Measurements from ENCODE around the gene TAF10. TPM values are rescaled to one million over a fixed set of nuclear protein-coding genes. Genes with fewer than 3 reads are reported as not detected.
A peak's percentile ranks its signal among the peaks of the same experiment; 100 is the strongest.

Gene TAF10
- polyA plus RNA-seq, 6 donors from 2014 or later: 203 to 344 (median 273) TPM

- peaks cover 24% of the 10 kb centered on the region in 2 donors for H3K36me3 Mint-ChIP-seq
- H3K4me1 Mint-ChIP-seq: no peaks in the 10 kb centered on the region
- peaks cover 0 to 30% (median 22%) of the 10 kb centered on the region in 7 donors for H3K9me3 Mint-ChIP-seq
- DNase-seq (no peak), ATAC-seq (ENCODE audit: low read depth in 2 of 2) (no peak)
- no peaks in the 10 kb centered on the region for H3K27me3 Mint-ChIP-seq
- H3K27ac Mint-ChIP-seq: no peak overlapping the region
- H3K4me3 Mint-ChIP-seq: no peak overlapping the region
Observed at GRCh38 chr11:6586434-6587359, 25.3 kb downstream of the TAF10 start.

DNA sequence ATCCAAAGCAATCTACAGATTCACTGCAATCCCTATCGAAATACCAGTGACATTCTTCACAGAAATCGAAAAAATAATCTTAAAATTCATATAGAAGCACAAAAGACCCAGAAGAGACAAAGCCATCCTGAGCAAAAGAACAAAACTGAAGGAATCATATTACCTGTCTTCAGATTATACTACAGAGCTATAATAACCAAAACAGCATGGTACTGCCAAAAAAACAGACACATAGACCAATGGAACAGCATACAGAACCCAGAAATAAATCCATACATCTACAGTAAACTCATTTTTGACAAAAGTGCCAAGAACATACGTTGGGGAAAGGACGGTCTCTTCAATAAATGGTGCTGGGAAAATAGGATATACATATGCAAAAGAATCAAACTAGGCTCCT lies 27.5 kb downstream of the TAF10 start:
- Mint-ChIP-seq H3K27me3 (no peaks in the 10 kb centered on the region), H3K9me3 (peaks cover 0 to 34% (median 22%) of the 10 kb centered on the region in 7 donors), H3K4me3 (no peak overlapping the region), H3K27ac (no peak overlapping the region), H3K36me3 (peaks cover 21 to 24% of the 10 kb centered on the region in 2 donors), H3K4me1 (no peaks in the 10 kb centered on the region)
- no peak for ATAC-seq (ENCODE audit: low read depth in 2 of 2)
- no peak for DNase-seq

DNA sequence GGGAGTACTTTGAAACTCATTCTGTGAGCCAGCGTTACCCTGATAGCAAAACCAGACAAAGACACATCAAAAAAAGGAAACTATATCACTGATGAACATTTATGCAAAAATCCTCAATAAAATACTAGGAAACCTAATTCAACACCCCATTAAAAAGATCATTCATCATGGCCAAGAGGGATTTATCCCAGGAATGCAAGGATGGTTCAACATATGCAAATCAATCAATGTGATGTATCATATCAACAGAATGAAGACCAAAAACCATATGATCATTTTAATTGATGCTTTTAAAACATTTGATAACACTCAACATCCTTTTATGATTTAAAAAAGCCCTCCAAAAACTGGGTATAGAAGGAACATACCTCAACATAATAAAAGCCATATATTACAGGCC lies 28.4 kb downstream of the TAF10 start:
- H3K27ac Mint-ChIP-seq: no peak overlapping the region
- H3K36me3 Mint-ChIP-seq: peaks cover 21 to 24% of the 10 kb centered on the region in 2 donors
- no peaks in the 10 kb centered on the region for H3K27me3 Mint-ChIP-seq
- ATAC-seq (ENCODE audit: low read depth in 2 of 2) (no peak), DNase-seq (no peak)
- H3K4me1 Mint-ChIP-seq: no peaks in the 10 kb centered on the region
- H3K9me3 Mint-ChIP-seq: peaks cover 0 to 34% (median 22%) of the 10 kb centered on the region in 7 donors
- H3K4me3 Mint-ChIP-seq: no peak overlapping the region

DNA sequence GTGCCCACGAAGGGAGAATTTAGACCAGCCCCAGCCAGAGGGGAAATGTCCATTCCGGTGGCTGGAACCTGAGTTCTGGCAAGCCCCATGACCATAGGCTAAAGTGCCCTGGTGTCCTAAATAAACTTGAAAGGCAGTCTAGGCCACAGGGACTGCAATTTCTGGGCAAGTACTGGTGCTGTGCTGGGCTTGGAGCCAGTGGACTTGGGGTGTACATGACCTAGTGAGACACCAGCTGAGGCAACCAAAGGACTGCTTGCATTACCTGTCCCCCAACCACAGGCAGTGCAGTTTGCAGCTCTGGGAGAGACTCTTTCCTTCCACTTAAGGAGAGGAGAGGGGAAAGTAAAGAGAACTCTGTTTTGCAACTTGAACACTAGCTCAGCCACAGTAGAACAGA lies 32.3 kb downstream of the TAF10 start:
- Mint-ChIP-seq H3K27ac (peak overlapping the region in 1 of 6 donors; percentile 32), H3K9me3 (peaks cover 0 to 30% (median 20%) of the 10 kb centered on the region in 7 donors), H3K27me3 (no peaks in the 10 kb centered on the region), H3K4me3 (no peak overlapping the region), H3K4me1 (peaks cover 4 to 8% (median 5%) of the 10 kb centered on the region in 3 donors), H3K36me3 (peaks cover 18 to 20% of the 10 kb centered on the region in 2 donors)
- DNase-seq: no peak
- ATAC-seq (ENCODE audit: low read depth in 2 of 2): no peak

DNA sequence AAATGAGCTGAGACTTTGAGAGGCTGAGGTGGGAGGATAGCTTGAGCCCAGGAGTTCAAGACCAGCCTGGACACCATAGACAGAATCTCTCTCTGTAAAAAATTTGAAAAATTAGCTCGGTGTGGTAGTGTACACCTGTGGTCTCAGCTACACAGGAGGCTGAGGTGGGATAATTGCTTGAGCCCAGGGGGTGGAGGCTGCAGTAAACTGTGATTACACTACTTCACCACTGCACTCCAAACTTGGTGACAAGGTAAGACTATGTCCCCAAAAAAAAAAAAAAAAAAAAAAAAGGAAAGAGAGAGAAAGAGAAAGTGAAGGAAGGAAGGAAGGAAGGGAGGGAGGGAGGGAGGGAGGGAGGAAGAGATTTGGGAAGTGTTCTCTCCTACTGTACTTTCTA lies 33.9 kb downstream of the TAF10 start:
- Mint-ChIP-seq H3K36me3 (peaks cover 5 to 6% of the 10 kb centered on the region in 2 donors), H3K9me3 (peaks cover 0 to 16% (median 7%) of the 10 kb centered on the region in 7 donors), H3K4me1 (peaks cover 4 to 8% (median 5%) of the 10 kb centered on the region in 3 donors), H3K27me3 (no peaks in the 10 kb centered on the region), H3K27ac (peak overlapping the region in 2 of 6 donors; percentile 30 to 41), H3K4me3 (no peak overlapping the region)
- no peak for DNase-seq
- ATAC-seq (ENCODE audit: low read depth in 2 of 2): peak in 1 of 2 donors; percentile 28

DNA sequence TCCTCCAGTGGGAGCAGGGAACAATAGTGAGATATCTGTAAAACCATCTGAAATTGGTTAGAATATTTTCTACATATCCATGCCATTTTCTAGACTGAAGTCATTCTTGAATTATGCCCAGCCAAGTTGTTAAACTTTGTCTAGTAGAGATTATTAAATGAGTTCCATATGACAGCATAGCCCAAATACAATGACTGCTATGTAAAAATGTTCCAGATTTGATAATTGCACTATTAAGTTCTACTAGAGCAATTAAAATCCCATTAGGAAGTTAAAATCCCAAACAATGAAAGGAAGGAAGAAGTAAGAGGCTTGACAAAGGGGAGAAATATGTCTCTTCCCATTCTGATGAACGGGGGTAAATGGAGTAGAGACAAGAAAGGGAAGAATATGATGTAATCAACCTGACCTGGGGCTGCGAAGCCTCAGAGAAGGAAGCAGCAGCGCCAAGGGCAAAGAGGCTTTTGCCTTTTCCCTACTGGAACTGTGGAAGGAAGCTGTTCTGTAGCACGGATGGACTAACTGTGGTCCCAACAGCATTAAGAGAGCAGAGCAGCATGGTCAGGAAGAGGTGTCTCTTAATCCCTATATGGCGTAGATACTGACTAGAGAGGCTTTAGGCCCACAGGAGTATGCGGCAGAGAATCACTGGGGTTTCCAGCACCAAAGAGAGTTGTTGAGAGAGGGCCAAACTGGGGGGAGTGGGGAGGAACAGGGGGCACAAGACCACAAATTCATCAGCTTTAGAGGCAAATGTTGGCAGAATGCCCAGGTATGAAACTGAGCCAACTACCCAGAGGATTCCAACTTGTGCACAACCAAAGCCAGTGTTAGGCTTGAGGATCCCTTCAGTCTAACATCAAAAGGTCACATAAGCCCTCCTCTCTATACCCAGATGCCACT lies 35.3 kb downstream of the TAF10 start:
- ATAC-seq (ENCODE audit: low read depth in 2 of 2) (no peak), DNase-seq (no peak)
- Mint-ChIP-seq H3K9me3 (peaks cover 0 to 4% (median 0%) of the 10 kb centered on the region in 7 donors), H3K27ac (peak overlapping the region in 2 of 6 donors; percentile 28 to 66), H3K27me3 (no peaks in the 10 kb centered on the region), H3K4me1 (peaks cover 4 to 8% (median 5%) of the 10 kb centered on the region in 3 donors), H3K4me3 (peak overlapping the region in 1 of 8 donors; percentile 3), H3K36me3 (no peaks in the 10 kb centered on the region)

DNA sequence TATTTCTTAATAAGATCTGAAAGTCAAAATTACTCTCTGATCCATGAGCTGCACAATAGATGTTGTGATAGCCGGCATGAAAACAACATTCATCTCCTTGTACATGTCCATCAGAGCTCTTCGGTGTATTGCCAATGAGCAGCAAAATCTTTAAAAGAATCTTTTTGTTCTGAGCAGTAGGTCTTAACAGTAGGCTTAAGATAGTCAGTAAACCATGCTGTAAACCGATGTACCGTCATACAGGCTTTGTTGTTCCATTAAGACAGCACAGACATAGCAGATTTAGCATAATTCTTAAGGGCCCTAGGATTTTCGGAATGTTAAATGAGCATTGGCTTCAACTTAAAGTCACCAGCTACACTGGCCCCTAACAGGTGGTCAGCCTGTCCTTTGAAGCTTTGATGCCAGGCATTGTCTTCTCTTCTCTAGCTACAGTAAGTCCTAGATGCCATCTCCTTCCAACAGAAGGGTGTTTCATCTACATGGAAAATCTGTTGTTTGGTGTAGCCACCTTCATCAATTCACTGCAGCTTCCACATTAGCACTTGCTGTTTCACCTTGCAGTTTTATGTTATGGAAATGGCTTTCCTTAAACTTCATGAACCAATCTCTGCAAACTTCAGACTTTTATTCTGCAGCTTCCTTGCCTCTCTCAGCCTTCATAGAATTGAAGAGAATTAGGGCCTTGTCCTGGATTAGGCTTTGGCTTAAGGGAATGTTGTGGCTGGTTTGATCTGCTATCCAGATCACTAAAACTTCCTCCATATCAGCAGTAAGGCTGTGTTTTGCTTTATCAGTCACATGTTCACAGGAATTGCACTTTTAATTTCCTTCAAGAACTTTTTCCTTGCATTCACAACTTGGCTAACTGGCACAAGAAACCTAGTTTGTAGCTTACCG lies 37.0 kb downstream of the TAF10 start:
- DNase-seq (no peak), ATAC-seq (ENCODE audit: low read depth in 2 of 2) (no peak)
- H3K27me3 Mint-ChIP-seq: no peaks in the 10 kb centered on the region
- no peak overlapping the region for H3K4me3 Mint-ChIP-seq
- no peaks in the 10 kb centered on the region for H3K36me3 Mint-ChIP-seq
- H3K9me3 Mint-ChIP-seq: no peaks in the 10 kb centered on the region
- no peak overlapping the region for H3K27ac Mint-ChIP-seq
- peaks cover 4 to 8% (median 5%) of the 10 kb centered on the region in 3 donors for H3K4me1 Mint-ChIP-seq

- peaks cover 4 to 14% (median 12%) of the 10 kb centered on the region in 3 donors for H3K4me1 Mint-ChIP-seq
- H3K9me3 Mint-ChIP-seq: no peaks in the 10 kb centered on the region
- H3K4me3 Mint-ChIP-seq: no peak overlapping the region
- H3K27ac Mint-ChIP-seq: no peak overlapping the region
- H3K36me3 Mint-ChIP-seq: no peaks in the 10 kb centered on the region
- no peaks in the 10 kb centered on the region for H3K27me3 Mint-ChIP-seq
- DNase-seq: no peak
- no peak for ATAC-seq (ENCODE audit: low read depth in 2 of 2)
Observed at GRCh38 chr11:6572215-6572614, 39.8 kb downstream of the TAF10 start.

- ATAC-seq (ENCODE audit: low read depth in 2 of 2): no peak
- peak overlapping the region in 1 of 6 donors; percentile 76 for H3K27ac Mint-ChIP-seq
Observed at GRCh38 chr11:6571434-6572008, 40.5 kb downstream of the TAF10 start.

DNA sequence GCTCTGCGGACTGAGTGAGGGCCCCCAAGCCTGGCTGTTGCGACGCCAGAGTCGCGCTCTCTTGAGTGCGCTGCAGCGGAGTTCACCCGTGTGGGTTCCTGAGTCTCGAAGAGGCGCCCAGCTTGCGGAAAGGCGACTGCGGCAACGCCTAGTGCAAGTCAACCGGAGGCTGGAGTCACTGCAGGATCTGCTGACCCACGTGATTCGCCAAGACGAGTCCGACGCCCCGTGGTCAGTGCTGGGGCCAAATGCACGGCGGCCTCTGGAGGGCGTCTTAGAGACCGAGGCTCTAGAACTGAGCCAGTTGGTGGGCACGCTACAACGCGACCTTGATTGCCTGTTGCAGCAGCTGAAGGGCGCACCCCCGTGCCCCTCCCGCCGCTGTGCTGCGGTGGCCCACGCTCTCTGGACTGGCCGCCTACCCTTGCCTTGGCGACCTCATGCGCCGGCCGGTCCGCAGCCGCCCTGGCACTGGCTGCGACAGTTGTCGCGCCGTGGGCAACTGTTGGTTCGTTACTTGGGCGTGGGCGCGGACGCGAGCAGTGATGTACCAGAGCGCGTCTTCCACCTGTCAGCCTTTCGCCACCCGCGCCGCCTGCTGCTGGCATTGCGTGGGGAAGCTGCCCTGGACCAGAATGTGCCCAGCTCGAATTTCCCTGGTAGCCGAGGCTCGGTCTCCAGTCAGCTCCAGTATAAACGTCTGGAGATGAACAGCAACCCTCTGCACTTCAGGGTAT lies 41.2 kb downstream of the TAF10 start:
- Mint-ChIP-seq H3K9me3 (no peaks in the 10 kb centered on the region), H3K4me3 (no peak overlapping the region), H3K4me1 (peaks cover 0 to 12% (median 7%) of the 10 kb centered on the region in 3 donors), H3K27ac (peak overlapping the region in 1 of 6 donors; percentile 76), H3K36me3 (no peaks in the 10 kb centered on the region), H3K27me3 (no peaks in the 10 kb centered on the region)
- ATAC-seq (ENCODE audit: low read depth in 2 of 2) (no peak), DNase-seq (no peak)

More at GRCh38 chr11:6571434-6572008, 40.5 kb downstream of the TAF10 start:
- no peaks in the 10 kb centered on the region for H3K36me3 Mint-ChIP-seq
- H3K4me1 Mint-ChIP-seq: peaks cover 0 to 13% (median 9%) of the 10 kb centered on the region in 3 donors
- H3K9me3 Mint-ChIP-seq: no peaks in the 10 kb centered on the region
- H3K4me3 Mint-ChIP-seq: peak overlapping the region in 1 of 8 donors; percentile 18
- H3K27me3 Mint-ChIP-seq: no peaks in the 10 kb centered on the region
- DNase-seq: no peak

DNA sequence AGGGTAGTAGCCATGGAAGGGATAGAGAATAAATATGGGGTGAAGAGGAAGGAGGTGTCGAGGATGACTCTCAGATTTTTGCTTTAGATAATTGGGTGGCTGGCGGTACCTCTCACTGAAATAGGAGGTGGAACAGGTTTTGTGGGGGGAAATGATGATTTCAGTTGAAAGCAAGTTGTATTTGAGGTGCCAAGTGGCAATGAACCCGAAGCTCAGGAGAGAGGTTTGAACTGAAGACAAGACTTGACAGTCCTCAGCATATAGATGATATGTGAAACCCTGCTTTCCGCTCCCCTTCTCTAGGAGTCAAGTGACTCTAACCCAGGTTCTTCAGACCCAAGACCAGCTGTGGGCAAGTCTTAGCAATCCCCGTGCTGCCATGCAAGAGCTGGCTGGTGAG lies 42.3 kb downstream of the TAF10 start:
- Mint-ChIP-seq H3K36me3 (no peaks in the 10 kb centered on the region), H3K4me3 (peak overlapping the region in 1 of 8 donors; percentile 16), H3K4me1 (peaks cover 0 to 13% (median 7%) of the 10 kb centered on the region in 3 donors), H3K9me3 (no peaks in the 10 kb centered on the region), H3K27ac (peak overlapping the region in 4 of 6 donors; percentile 58 to 91 (median 75)), H3K27me3 (no peaks in the 10 kb centered on the region)
- DNase-seq: no peak
- ATAC-seq (ENCODE audit: low read depth in 2 of 2): no peak

Data from naive B cell (primary cell).